MV-4-11 (cell line): ENCODE measurements around the gene SYNPO.
A peak's percentile ranks its signal among the peaks of the same experiment; 100 is the strongest.

Experiments
- DNase-seq: peaks from one replicate; lab custom pipeline; 2025; lab: John Stamatoyannopoulos, UW

The SYNPO gene

GRCh38 chr5:150656191-150657132, 16.0 kb downstream of the SYNPO start:
- peak; percentile 48 for DNase-seq

DNA sequence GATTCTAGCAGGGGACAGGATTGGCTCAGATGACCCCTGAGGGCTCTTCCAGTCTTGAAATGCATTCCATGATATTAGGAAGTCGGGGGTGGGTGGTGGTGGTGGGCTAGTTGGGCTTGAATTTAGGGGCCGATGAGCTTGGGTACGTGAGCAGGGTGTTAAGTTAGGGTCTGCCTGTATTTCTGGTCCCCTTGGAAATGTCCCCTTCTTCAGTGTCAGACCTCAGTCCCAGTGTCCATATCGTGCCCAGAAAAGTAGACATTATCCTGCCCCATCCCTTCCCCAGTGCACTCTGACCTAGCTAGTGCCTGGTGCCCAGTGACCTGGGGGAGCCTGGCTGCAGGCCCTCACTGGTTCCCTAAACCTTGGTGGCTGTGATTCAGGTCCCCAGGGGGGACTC, 17.7 kb downstream of the SYNPO start:
- DNase-seq, result no peak

DNA sequence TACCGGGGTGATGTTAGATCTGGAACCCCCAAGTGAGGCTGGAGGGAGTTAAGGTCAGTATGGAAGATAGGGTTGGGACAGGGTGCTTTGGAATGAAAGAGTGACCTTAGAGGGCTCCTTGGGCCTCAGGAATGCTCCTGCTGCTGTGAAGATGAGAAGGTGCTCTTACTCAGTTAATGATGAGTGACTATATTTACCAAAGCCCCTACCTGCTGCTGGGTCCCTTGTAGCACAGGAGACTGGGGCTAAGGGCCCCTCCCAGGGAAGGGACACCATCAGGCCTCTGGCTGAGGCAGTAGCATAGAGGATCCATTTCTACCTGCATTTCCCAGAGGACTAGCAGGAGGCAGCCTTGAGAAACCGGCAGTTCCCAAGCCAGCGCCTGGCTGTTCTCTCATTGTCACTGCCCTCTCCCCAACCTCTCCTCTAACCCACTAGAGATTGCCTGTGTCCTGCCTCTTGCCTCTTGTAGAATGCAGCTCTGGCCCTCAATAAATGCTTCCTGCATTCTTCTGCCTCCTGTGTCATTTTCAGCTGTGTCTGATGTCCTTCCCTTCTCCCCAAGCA, 18.3 kb downstream of the SYNPO start:
- no peak for DNase-seq

GRCh38 chr5:150659360-150660107, 19.1 kb downstream of the SYNPO start:
- DNase-seq, result no peak

GRCh38 chr5:150660108-150660831, 19.8 kb downstream of the SYNPO start:
- no peak for DNase-seq

GRCh38 chr5:150661086-150661485, 20.6 kb downstream of the SYNPO start, which contains the start of gene MYOZ3:
Gene MYOZ3, plus strand, starts transcription at chr5:150661251. Its CDS starts 1,691 bp downstream, at chr5:150662942.
- DNase-seq, result no peak

- DNase-seq, result no peak
Observed at GRCh38 chr5:150661821-150662596, 21.5 kb downstream of the SYNPO start.

- no peak for DNase-seq
Observed at GRCh38 chr5:150662731-150663516, 22.5 kb downstream of the SYNPO start.

GRCh38 chr5:150663936-150664335, 23.5 kb downstream of the SYNPO start:
- DNase-seq, result no peak

DNA sequence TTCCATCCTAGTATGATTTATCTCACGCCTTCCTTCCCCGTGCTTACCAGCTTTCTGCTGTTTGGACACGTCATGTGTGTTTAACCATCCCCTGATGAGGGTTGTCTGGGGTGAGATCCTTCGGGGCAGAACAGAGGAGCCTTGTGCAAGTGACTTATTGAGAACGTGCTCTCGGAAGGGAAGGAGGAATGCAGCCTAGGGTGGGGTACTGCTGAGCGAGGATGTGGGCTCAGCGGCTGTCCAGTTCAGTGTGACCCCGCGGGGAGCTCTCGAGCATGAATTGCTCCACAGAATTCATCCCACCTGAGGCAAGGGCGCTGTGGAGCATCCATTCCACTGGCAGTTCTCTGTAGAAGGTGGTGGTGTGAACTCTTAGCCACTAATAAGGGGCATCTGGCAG, 24.6 kb downstream of the SYNPO start:
- DNase-seq, result no peak

DNA sequence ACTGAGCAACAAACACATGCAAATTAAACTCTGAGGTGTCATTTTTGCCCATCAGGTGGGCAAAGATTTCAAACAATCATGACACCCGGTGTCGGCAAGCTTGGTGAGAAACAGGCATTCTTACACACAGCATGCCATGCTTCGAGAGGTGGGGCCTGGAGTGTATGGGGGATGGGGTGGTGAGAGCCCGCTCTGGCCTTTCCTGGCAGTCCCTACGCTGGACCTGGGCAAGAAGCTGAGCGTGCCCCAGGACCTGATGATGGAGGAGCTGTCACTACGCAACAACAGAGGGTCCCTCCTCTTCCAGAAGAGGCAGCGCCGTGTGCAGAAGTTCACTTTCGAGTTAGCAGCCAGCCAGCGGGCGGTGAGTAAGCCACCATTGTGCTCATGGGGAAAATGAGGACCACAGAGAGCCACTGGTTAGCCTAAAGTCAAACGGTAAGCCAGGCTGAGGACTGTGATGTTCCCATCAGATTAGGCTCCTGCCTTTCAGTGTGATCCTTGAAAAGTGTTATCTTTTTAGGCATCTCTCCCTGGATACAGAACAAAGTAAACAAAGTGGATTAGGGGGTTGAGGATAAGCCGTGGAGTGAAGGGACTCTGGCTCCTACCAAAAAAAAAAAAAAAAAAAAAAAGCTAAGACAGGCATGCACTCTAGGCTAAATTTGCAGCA, 30.0 kb downstream of the SYNPO start:
- DNase-seq, result no peak

- no peak for DNase-seq
Observed at GRCh38 chr5:150670948-150671310, 30.5 kb downstream of the SYNPO start.

DNA sequence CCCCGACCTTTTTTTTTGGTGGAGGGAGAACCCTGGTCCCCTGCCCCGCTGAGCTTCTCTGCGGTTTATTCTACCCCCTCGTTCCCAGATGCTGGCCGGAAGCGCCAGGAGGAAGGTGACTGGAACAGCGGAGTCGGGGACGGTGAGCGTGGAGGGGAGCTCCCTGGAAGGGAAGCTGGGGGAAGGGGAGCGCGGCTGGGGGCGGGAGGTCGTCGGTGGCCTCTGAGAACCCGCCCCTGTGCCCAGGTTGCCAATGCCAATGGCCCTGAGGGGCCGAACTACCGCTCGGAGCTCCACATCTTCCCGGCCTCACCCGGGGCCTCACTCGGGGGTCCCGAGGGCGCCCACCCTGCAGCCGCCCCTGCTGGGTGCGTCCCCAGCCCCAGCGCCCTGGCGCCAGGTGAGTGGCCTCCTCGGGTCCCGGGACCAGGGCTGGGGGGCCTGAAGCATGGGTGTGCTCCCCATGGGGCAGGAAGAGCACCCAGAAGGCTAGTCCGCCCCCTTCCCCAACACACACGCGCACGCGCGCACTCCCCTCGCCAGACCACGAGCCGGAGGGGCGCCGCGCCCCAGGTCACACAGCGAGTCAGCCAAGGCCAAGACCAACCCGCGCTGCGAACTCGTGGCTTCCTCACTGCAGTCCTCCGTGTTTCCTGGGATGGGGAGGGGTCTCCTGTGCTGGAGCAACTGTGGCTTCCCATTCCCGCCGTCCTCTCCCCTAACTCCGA, 31.2 kb downstream of the SYNPO start:
- no peak for DNase-seq

DNA sequence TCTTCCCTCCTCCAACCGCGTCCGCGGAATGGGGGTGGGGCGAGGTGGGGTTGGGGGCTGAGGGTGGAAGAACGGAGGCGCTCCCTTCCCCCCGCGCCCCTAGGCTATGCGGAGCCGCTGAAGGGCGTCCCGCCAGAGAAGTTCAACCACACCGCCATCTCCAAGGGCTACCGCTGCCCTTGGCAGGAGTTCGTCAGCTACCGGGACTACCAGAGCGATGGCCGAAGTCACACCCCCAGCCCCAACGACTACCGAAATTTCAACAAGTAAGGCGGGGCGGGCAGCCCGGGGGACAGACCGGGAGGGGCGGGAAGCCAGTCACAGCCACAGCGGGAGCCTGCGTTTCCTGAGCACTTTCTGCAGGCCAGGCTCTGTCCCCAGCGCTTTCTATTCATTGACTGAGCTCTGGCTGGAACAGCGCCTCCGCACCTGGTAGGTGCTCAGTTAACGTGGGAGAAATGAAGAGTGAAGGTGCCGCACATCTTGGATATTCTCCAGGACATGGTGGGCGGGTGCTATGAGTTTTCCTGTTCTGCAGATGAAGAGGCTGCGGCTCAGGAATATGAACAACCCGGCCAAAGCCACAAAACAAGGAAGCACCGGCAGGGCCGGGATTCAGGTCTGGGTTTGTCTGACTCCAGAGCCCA, 31.9 kb downstream of the SYNPO start:
- no peak for DNase-seq

DNA sequence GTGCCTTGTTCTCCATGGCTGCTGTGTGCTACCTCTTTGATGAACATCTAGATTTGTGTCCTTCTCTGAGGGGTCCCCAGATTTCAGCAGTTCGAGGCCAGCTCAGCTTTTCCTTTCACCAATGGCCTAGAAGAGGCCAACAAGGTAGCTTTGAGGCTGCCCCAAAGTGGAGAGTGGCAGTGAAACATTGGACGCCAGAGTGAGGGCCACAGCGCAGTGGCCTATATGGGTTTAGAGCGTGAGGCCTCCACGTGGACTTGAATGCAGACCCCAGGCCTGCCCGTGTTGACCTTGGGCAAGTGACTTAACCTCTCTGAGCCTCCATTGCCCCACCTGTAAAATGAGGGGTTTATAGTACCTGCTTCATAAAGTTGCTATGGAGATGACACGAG, 32.4 kb downstream of the SYNPO start:
- no peak for DNase-seq

GRCh38 chr5:150674341-150674821, 33.9 kb downstream of the SYNPO start:
- DNase-seq, result peak; percentile 36

DNA sequence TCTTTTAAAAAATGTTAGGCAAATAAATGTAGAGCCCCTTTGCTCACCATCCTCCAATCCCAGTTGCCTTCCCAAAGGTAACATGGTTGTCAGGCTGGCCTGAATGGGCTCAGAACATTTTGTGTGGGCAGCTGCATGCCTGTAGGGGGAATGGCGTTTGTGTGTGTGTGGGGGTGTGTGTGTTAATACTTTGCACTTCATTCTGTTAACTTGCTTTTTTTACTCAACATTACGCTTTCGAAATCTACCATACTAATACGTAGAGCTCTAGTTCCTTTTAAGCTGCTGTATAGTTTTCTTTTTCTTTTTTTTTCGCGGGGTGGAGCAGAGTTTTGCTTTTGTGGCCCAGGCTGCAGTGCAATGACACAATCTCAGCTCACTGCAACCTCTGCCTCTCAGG, 34.6 kb downstream of the SYNPO start:
- peak; percentile 62 for DNase-seq

- DNase-seq, result no peak
Observed at GRCh38 chr5:150676578-150676977, 36.1 kb downstream of the SYNPO start.

GRCh38 chr5:150689120-150689519, 48.7 kb downstream of the SYNPO start:
- DNase-seq, result no peak
